GM23338 (cell line): ENCODE results near the gene PPP6R2. TPM values are rescaled to one million over a fixed set of nuclear protein-coding genes. Genes with fewer than 3 reads are reported as not detected.

ENCODE experiments used
- ATAC-seq: fragments of 200-7000 bp; cut with Tn5 transposase; 3 replicates; pipeline ENCODE4 v1.9.1; 2020
- DNase-seq: peaks from one replicate; pipeline ENCODE4 v3.0.0-alpha.2; 2015; ENCODE audit warnings: low spot score
- H2AFZ ChIP-seq: fragments of 200-600 bp; sonication (generic); 2 replicates; pipeline ENCODE4 v1.8.0; 2016; ENCODE audit warnings: antibody characterized with exemption, mild to moderate bottlenecking, moderate library complexity
- H3F3A ChIP-seq: fragments of 200-600 bp; sonication (generic); replicated peaks from 2 replicates; pipeline ENCODE4 v1.8.0; 2017; ENCODE audit warnings: antibody characterized with exemption, mixed run types, low read depth
- H3K27ac ChIP-seq: fragments of 200-600 bp; sonication (generic); 2 replicates; pipeline ENCODE4 v1.6.1; 2016; ENCODE audit warnings: low read depth
- H3K27me3 ChIP-seq: fragments of 200-600 bp; sonication (generic); 2 replicates; pipeline ENCODE4 v1.8.0; 2016; ENCODE audit warnings: mild to moderate bottlenecking, mixed run types, moderate library complexity; ENCODE audit not compliant: insufficient read depth
- H3K36me3 ChIP-seq: fragments of 200-600 bp; sonication (generic); 2 replicates; pipeline ENCODE4 v1.8.0; 2016; ENCODE audit warnings: mild to moderate bottlenecking; ENCODE audit not compliant: insufficient read depth
- H3K4me1 ChIP-seq: fragments of 200-600 bp; sonication (generic); 2 replicates; pipeline ENCODE4 v1.8.0; 2016; ENCODE audit warnings: mild to moderate bottlenecking, moderate library complexity; ENCODE audit not compliant: insufficient read depth
- H3K4me2 ChIP-seq: fragments of 200-600 bp; sonication (generic); 2 replicates; pipeline ENCODE4 v1.7.1; 2017; ENCODE audit warnings: mixed run types
- H3K4me3 ChIP-seq: fragments of 200-600 bp; sonication (generic); 2 replicates; pipeline ENCODE4 v1.6.1; 2016; ENCODE audit warnings: mixed run types
- H3K79me2 ChIP-seq: fragments of 200-600 bp; sonication (generic); replicated peaks from 2 replicates; pipeline ENCODE4 v1.8.0; 2017; ENCODE audit warnings: mild to moderate bottlenecking; ENCODE audit not compliant: insufficient read depth
- H3K9me2 ChIP-seq: fragments of 200-600 bp; sonication (generic); 2 replicates; pipeline ENCODE4 v1.8.0; 2017; ENCODE audit not compliant: insufficient read depth
- H4K20me1 ChIP-seq: fragments of 200-600 bp; sonication (generic); replicated peaks from 2 replicates; pipeline ENCODE4 v1.8.0; 2017; ENCODE audit warnings: mild to moderate bottlenecking; ENCODE audit not compliant: insufficient read depth
- H3K27ac Mint-ChIP-seq: 2 replicates; pipeline ENCODE4 v1.8.0; 2020; ENCODE audit warnings: inconsistent platforms, mild to moderate bottlenecking, moderate library complexity, mixed read lengths
- H3K27me3 Mint-ChIP-seq: 3 replicates; pipeline ENCODE4 v1.8.0; 2022; ENCODE audit warnings: low read depth, mild to moderate bottlenecking, moderate library complexity, mixed read lengths, inconsistent platforms; ENCODE audit not compliant: insufficient read depth, poor library complexity
- H3K36me3 Mint-ChIP-seq: 3 replicates; pipeline ENCODE4 v1.8.0; 2021; ENCODE audit warnings: low read depth, mild to moderate bottlenecking, inconsistent platforms, moderate library complexity, mixed read lengths
- H3K4me1 Mint-ChIP-seq: 3 replicates; pipeline ENCODE4 v1.8.0; 2020; ENCODE audit warnings: mild to moderate bottlenecking, inconsistent platforms, mixed read lengths
- H3K4me3 Mint-ChIP-seq: 3 replicates; pipeline ENCODE4 v1.8.0; 2021; ENCODE audit warnings: moderate library complexity, mild to moderate bottlenecking, inconsistent platforms, mixed read lengths
- H3K9me3 Mint-ChIP-seq: 3 replicates; pipeline ENCODE4 v1.8.0; 2020; ENCODE audit warnings: moderate library complexity, mild to moderate bottlenecking, inconsistent platforms, mixed read lengths
- CREB1 ChIP-seq: fragments of 250-450 bp; sonication (Bioruptor Pico); IDR thresholded peaks from 2 replicates; pipeline ENCODE4 v1.5.0; 2020; ENCODE audit warnings: low read depth, mild to moderate bottlenecking, moderate library complexity
- CTCF ChIP-seq, 2 experiments: fragments of 200-600 bp in 1 of 2; sonication (generic) in 1 of 2; conservative IDR thresholded peaks; 2 replicates each; pipeline versions ENCODE4 v1.5.1 to v1.6.1; 2016 to 2017; ENCODE audit warnings: antibody characterized with exemption in 2 of 2, low read depth in 2 of 2, mild to moderate bottlenecking in 2 of 2, moderate library complexity in 1 of 2
- ETS1 ChIP-seq: IDR thresholded peaks from 2 replicates; pipeline ENCODE4 v1.6.1; 2016; ENCODE audit warnings: antibody characterized with exemption
- EZH2 ChIP-seq: fragments of 200-600 bp; sonication (generic); IDR thresholded peaks from one replicate; pipeline ENCODE4 v1.8.0; 2017; ENCODE audit warnings: antibody characterized with exemption, mild to moderate bottlenecking, low read depth; ENCODE audit not compliant: unreplicated experiment
- JUNB ChIP-seq: IDR thresholded peaks from one replicate; pipeline ENCODE4 v1.6.1; 2016; ENCODE audit warnings: antibody characterized with exemption; ENCODE audit not compliant: unreplicated experiment
- REST ChIP-seq: IDR thresholded peaks from one replicate; pipeline ENCODE4 v1.6.1; 2018; ENCODE audit warnings: antibody characterized with exemption; ENCODE audit not compliant: unreplicated experiment
- ZNF331 ChIP-seq: fragments of 250-450 bp; sonication (Bioruptor Pico); IDR thresholded peaks from 2 replicates; pipeline ENCODE4 v1.5.0; 2020; ENCODE audit warnings: low read depth, mild to moderate bottlenecking, moderate library complexity
- polyA plus RNA-seq: library from polyadenylated mRNA; unstranded; fragments of >200 nt; fragmentation: Nextera tagmentation; extraction: Ambion mirVana; gene quantifications from 2 replicates; pipeline ENCODE4 v1.2.1, GENCODE V29; 2016
- total RNA-seq: library from RNA; depleted of rRNA; stranded (reverse); fragments of >200 nt; shearing (Covaris generic); gene quantifications from 2 replicates; pipeline ENCODE4 v1.2.3, GENCODE V29; 2014

PPP6R2 gene
- total and polyA plus RNA-seq, 2 experiments from 2014 or later: 11.9 to 45.8 TPM

GRCh38 chr22:50456026-50456425, 112.9 kb downstream of the PPP6R2 start:
- H3K4me3 ChIP-seq: no peak overlapping the region
- no peaks in the 10 kb centered on the region for H3K4me1 ChIP-seq
- H3K27ac ChIP-seq: no peak overlapping the region
- no peak overlapping the region for H3K4me3 Mint-ChIP-seq
- H3K36me3 ChIP-seq: no peaks in the 10 kb centered on the region
- no peak for ATAC-seq
- H3K4me1 Mint-ChIP-seq: no peaks in the 10 kb centered on the region; the same call in 2 of the 3 replicates
- H2AFZ ChIP-seq: no peak overlapping the region
- no peaks in the 10 kb centered on the region for H3K27me3 ChIP-seq
- TF ChIP-seq ETS1: no peak
- TF ChIP-seq ZNF331: no peak
- TF ChIP-seq REST: no peak
- no peak for TF ChIP-seq CREB1
- TF ChIP-seq EZH2: no peak
- H3K27me3 Mint-ChIP-seq: peaks cover 10% of the 10 kb centered on the region
- peaks cover 8% of the 10 kb centered on the region; the same call in 1 of the 2 replicates for H4K20me1 ChIP-seq
- H3K4me2 ChIP-seq: no peak overlapping the region
- DNase-seq: no peak
- H3K36me3 Mint-ChIP-seq: peaks cover 51% of the 10 kb centered on the region
- H3K9me3 Mint-ChIP-seq: no peaks in the 10 kb centered on the region
- H3K79me2 ChIP-seq: no peaks in the 10 kb centered on the region
- H3F3A ChIP-seq: 0 out of 2 replicates have a peak, but pooled peaks cover 3% of the 10 kb centered on the region
- H3K27ac Mint-ChIP-seq: no peak overlapping the region
- no peaks in the 10 kb centered on the region for H3K9me2 ChIP-seq

DNA sequence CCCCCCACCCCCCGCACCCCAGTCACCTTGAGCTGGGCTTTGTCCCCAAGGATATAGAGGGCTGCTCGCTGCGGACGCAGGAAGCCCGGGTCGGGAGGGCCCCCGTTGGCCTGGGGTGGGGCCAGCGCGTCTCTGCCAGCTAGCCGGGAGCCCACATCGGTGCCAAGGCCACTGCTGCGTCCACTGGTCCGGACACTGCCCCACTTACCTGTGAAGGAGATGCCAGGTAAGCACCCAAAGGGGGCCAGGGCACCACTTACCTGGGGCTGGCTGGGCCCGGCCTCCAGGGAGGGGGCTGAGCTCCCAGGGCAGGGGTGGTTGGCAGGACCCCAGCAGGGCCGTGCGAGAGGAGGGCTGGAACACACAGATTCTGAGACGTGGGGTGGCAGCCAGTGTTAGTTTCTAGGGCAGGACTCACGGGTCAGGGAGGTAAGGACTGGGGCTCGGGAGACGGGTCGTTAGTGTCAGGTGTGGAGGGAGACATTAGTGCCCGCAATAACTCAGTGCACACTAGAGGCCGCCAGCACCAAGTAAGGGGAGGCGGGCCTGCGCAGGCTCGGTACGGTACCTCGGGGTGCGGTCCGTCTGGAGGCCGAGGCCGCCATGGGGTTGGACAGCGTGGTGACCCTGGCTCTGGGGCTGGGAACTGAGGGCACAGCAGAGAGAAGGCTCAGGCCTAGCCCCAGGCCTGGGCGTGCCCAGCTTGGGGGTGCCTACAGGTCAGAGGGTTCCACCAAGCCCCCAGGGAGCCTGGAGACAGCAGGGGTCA, 113.5 kb downstream of the PPP6R2 start:
- ATAC-seq (peak; percentile 85), DNase-seq (peak; percentile 62)
- peaks cover 3% of the 10 kb centered on the region; the same call in 1 of the 2 replicates for H4K20me1 ChIP-seq
- H3K4me3 ChIP-seq: no peak overlapping the region
- Mint-ChIP-seq H3K36me3 (peaks cover 47% of the 10 kb centered on the region), H3K4me3 (no peak overlapping the region), H3K27me3 (peaks cover 10% of the 10 kb centered on the region), H3K4me1 (no peaks in the 10 kb centered on the region; the same call in 2 of the 3 replicates), H3K9me3 (no peaks in the 10 kb centered on the region), H3K27ac (no peak overlapping the region)
- no peaks in the 10 kb centered on the region for H3K27me3 ChIP-seq
- H3K36me3 ChIP-seq: no peaks in the 10 kb centered on the region
- no peaks in the 10 kb centered on the region for H3K79me2 ChIP-seq
- H3K27ac ChIP-seq: no peak overlapping the region
- H3K9me2 ChIP-seq: no peaks in the 10 kb centered on the region
- no peak overlapping the region for H3K4me2 ChIP-seq
- TF ChIP-seq EZH2 (no peak), JUNB (no peak), CTCF (conservative IDR thresholded peaks at IDR 0.05; ENCODE audit: low read depth in 2 of 2) (peak; percentile 48 to 71)
- H3K4me1 ChIP-seq: no peaks in the 10 kb centered on the region
- H2AFZ ChIP-seq: no peak overlapping the region
- H3F3A ChIP-seq: 0 out of 2 replicates have a peak, but pooled peaks cover 3% of the 10 kb centered on the region
